Uterus (tissue), 2 donors: ENCODE results near the gene YWHAB.

Experiments used
- POLR2A ChIP-seq, 2 donors: fragments of 450-650 bp; IDR thresholded peaks; one replicate each; pipeline ENCODE4 v1.6.1; 2016; ENCODE audit warnings: antibody characterized with exemption in 2 of 2, mild to moderate bottlenecking in 1 of 2, moderate library complexity in 1 of 2
- TF ChIP-seq, protein P1 (sequence below), 4 experiments: fragments of 200-600 bp in 2 of 4; fragments of 450-650 bp in 2 of 4; sonication (generic) in 2 of 4; IDR thresholded peaks; one replicate each; pipeline ENCODE4 v1.5.1; 2016 to 2019; ENCODE audit warnings: antibody characterized with exemption in 4 of 4, mild to moderate bottlenecking in 2 of 4, moderate library complexity in 1 of 4

DNA sequence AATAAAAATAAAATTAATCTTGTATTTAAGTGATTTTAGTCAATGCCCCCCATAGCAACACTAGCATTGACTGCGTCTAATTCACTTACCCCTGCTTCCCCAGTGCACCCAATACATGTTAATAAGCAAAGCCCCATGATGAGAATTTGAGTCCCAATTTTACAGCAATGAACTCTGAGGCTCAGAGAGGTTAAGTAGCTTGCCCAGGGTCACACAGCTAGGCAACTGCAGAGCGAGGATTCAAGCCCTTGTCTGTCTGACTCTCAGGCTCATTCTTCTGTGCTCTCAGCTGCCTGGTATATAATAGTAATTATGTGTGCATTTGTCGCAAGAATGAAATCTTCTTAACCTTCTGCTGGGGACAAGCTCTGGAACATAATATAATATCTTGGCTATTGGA lies 32.8 kb downstream of the YWHAB start:
- no peak for TF ChIP-seq POLR2A (IDR thresholded peaks at IDR 0.05)
- TF ChIP-seq, protein P1, sequence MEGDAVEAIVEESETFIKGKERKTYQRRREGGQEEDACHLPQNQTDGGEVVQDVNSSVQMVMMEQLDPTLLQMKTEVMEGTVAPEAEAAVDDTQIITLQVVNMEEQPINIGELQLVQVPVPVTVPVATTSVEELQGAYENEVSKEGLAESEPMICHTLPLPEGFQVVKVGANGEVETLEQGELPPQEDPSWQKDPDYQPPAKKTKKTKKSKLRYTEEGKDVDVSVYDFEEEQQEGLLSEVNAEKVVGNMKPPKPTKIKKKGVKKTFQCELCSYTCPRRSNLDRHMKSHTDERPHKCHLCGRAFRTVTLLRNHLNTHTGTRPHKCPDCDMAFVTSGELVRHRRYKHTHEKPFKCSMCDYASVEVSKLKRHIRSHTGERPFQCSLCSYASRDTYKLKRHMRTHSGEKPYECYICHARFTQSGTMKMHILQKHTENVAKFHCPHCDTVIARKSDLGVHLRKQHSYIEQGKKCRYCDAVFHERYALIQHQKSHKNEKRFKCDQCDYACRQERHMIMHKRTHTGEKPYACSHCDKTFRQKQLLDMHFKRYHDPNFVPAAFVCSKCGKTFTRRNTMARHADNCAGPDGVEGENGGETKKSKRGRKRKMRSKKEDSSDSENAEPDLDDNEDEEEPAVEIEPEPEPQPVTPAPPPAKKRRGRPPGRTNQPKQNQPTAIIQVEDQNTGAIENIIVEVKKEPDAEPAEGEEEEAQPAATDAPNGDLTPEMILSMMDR (IDR thresholded peaks at IDR 0.05) = no peak
